ENCODE data around the gene PMEL. TPM values are rescaled to one million over a fixed set of nuclear protein-coding genes. Genes with fewer than 3 reads are reported as not detected.
A peak's percentile ranks its signal among the peaks of the same experiment; 100 is the strongest.
"Not testable (repeated sequence)": the region's sequence is repeated elsewhere in the genome, so short reads cannot be mapped to it uniquely, and the experiment has no call there.

PMEL gene
- total and polyA plus RNA-seq, 2 donors from 2014 or later: 1.7 to 3.5 TPM

- Histone ChIP-seq H3K27me3 (ENCODE audit: control insufficient read depth, insufficient read depth, low read length) (no peaks in the 10 kb centered on the region), H3K9me3 (ENCODE audit: control insufficient read depth in 2 of 3, insufficient read depth in 1 of 3, low read length in 3 of 3) (no peaks in the 10 kb centered on the region), H3K4me1 (ENCODE audit: control insufficient read depth in 2 of 3, insufficient read depth in 2 of 3, low read depth in 1 of 3, low read length in 3 of 3) (peaks cover 0 to 16% (median 10%) of the 10 kb centered on the region in 3 donors), H3K36me3 (ENCODE audit: control insufficient read depth in 2 of 3, insufficient read depth in 3 of 3, low read length in 3 of 3) (peaks cover 0 to 13% (median 9%) of the 10 kb centered on the region in 3 donors), H3K27ac (ENCODE audit: low read depth in 2 of 2, low read length in 2 of 2) (no peak overlapping the region), H3K4me3 (ENCODE audit: low read length in 3 of 3) (no peak overlapping the region), H3K9ac (ENCODE audit: low read length in 3 of 3) (no peak overlapping the region)
- DNase-seq: no peak
- no peak for TF ChIP-seq CTCF (IDR thresholded peaks at IDR 0.05; ENCODE audit: borderline replicate concordance, extremely low read depth, insufficient read depth)
- intact Hi-C loops (cut with DNase I): no loop called here
- no peak for FAIRE-seq
Observed at GRCh38 chr12:56004211-56004610, 38.4 kb upstream of the PMEL start.

GRCh38 chr12:56003376-56003775 lies 37.5 kb upstream of the PMEL start:
- Histone ChIP-seq H3K4me1 (ENCODE audit: control insufficient read depth in 2 of 3, insufficient read depth in 2 of 3, low read depth in 1 of 3, low read length in 3 of 3) (peaks cover 0 to 15% (median 10%) of the 10 kb centered on the region in 3 donors), H3K36me3 (ENCODE audit: control insufficient read depth in 2 of 3, insufficient read depth in 3 of 3, low read length in 3 of 3) (peaks cover 0 to 13% (median 12%) of the 10 kb centered on the region in 3 donors)
- H3K9me3 ChIP-seq (ENCODE audit: control insufficient read depth in 2 of 3, insufficient read depth in 1 of 3, low read length in 3 of 3); H3K4me3 ChIP-seq (ENCODE audit: low read length in 3 of 3); H3K27me3 ChIP-seq (ENCODE audit: control insufficient read depth, insufficient read depth, low read length); DNase-seq; H3K9ac ChIP-seq (ENCODE audit: low read length in 3 of 3); FAIRE-seq; intact Hi-C loops (cut with DNase I); H3K27ac ChIP-seq (ENCODE audit: low read depth in 2 of 2, low read length in 2 of 2): not testable (repeated sequence)

- intact Hi-C loops (cut with DNase I): no loop called here
- Histone ChIP-seq H3K4me3 (ENCODE audit: low read length in 3 of 3) (no peak overlapping the region), H3K27me3 (ENCODE audit: control insufficient read depth, insufficient read depth, low read length) (no peaks in the 10 kb centered on the region), H3K27ac (ENCODE audit: low read depth in 2 of 2, low read length in 2 of 2) (peak overlapping the region; percentile 65 to 81), H3K4me1 (ENCODE audit: control insufficient read depth in 2 of 3, insufficient read depth in 2 of 3, low read depth in 1 of 3, low read length in 3 of 3) (peaks cover 0 to 14% (median 10%) of the 10 kb centered on the region in 3 donors), H3K9me3 (ENCODE audit: control insufficient read depth in 2 of 3, insufficient read depth in 1 of 3, low read length in 3 of 3) (no peaks in the 10 kb centered on the region), H3K36me3 (ENCODE audit: control insufficient read depth in 2 of 3, insufficient read depth in 3 of 3, low read length in 3 of 3) (peaks cover 0 to 13% (median 12%) of the 10 kb centered on the region in 3 donors), H3K9ac (ENCODE audit: low read length in 3 of 3) (peak overlapping the region in 1 of 3 donors; percentile 37)
- FAIRE-seq (no peak), DNase-seq (peak in 2 of 5 donors; percentile 48 to 52)
- TF ChIP-seq CTCF (IDR thresholded peaks at IDR 0.05; ENCODE audit: borderline replicate concordance, extremely low read depth, insufficient read depth): no peak
Observed at GRCh38 chr12:56001487-56002100, 35.8 kb upstream of the PMEL start.

- H3K9me3 ChIP-seq (ENCODE audit: control insufficient read depth in 2 of 3, insufficient read depth in 1 of 3, low read length in 3 of 3); intact Hi-C loops (cut with DNase I); FAIRE-seq; H3K4me3 ChIP-seq (ENCODE audit: low read length in 3 of 3); H3K9ac ChIP-seq (ENCODE audit: low read length in 3 of 3); H3K27me3 ChIP-seq (ENCODE audit: control insufficient read depth, insufficient read depth, low read length); DNase-seq; H3K27ac ChIP-seq (ENCODE audit: low read depth in 2 of 2, low read length in 2 of 2): not testable (repeated sequence)
- peaks cover 0 to 14% (median 10%) of the 10 kb centered on the region in 3 donors for H3K4me1 ChIP-seq (ENCODE audit: control insufficient read depth in 2 of 3, insufficient read depth in 2 of 3, low read depth in 1 of 3, low read length in 3 of 3)
- H3K36me3 ChIP-seq (ENCODE audit: control insufficient read depth in 2 of 3, insufficient read depth in 3 of 3, low read length in 3 of 3): peaks cover 0 to 13% (median 12%) of the 10 kb centered on the region in 3 donors
Observed at GRCh38 chr12:55999999-56000540, 34.2 kb upstream of the PMEL start.

GRCh38 chr12:55999522-55999921 lies 33.7 kb upstream of the PMEL start:
- H3K9ac ChIP-seq (ENCODE audit: low read length in 3 of 3); DNase-seq; H3K4me3 ChIP-seq (ENCODE audit: low read length in 3 of 3); intact Hi-C loops (cut with DNase I); H3K27me3 ChIP-seq (ENCODE audit: control insufficient read depth, insufficient read depth, low read length); H3K27ac ChIP-seq (ENCODE audit: low read depth in 2 of 2, low read length in 2 of 2); H3K9me3 ChIP-seq (ENCODE audit: control insufficient read depth in 2 of 3, insufficient read depth in 1 of 3, low read length in 3 of 3); FAIRE-seq: not testable (repeated sequence)
- Histone ChIP-seq H3K36me3 (ENCODE audit: control insufficient read depth in 2 of 3, insufficient read depth in 3 of 3, low read length in 3 of 3) (peaks cover 0 to 12% (median 9%) of the 10 kb centered on the region in 3 donors), H3K4me1 (ENCODE audit: control insufficient read depth in 2 of 3, insufficient read depth in 2 of 3, low read depth in 1 of 3, low read length in 3 of 3) (peaks cover 0 to 14% (median 10%) of the 10 kb centered on the region in 3 donors)
